Mesenteric fat pad (tissue), 1 donor: ENCODE results near the gene CLBA1. TPM values are rescaled to one million over a fixed set of nuclear protein-coding genes. Genes with fewer than 3 reads are reported as not detected.
"Not testable (repeated sequence)": the region's sequence is repeated elsewhere in the genome, so short reads cannot be mapped to it uniquely, and the experiment has no call there.

Experiments used
- DNase-seq: peaks from one replicate; pipeline ENCODE4 v3.0.0-alpha.2; 2020; ENCODE audit warnings: low spot score
- total RNA-seq: library from RNA; stranded (reverse); fragmentation: NEBNext Ultra II Directional; extraction: Animal tissue kit (Norgen Biotek cat#: 25700); gene quantifications from one replicate; pipeline ENCODE4 v1.2.1, GENCODE V29; 2021
- donor health status: DM: yes; HTN: yes; CAD: no.

The CLBA1 gene
- total RNA-seq, 1 donor from 2014 or later: 2.8 TPM

GRCh38 chr14:104947881-104948735 is 37.5 kb upstream of the CLBA1 start:
- not testable (repeated sequence) for DNase-seq

- no peak for DNase-seq
Measured at GRCh38 chr14:104948736-104949031, 36.9 kb upstream of the CLBA1 start.

GRCh38 chr14:104949406-104949955 is 36.1 kb upstream of the CLBA1 start:
- DNase-seq: not testable (repeated sequence)

DNA sequence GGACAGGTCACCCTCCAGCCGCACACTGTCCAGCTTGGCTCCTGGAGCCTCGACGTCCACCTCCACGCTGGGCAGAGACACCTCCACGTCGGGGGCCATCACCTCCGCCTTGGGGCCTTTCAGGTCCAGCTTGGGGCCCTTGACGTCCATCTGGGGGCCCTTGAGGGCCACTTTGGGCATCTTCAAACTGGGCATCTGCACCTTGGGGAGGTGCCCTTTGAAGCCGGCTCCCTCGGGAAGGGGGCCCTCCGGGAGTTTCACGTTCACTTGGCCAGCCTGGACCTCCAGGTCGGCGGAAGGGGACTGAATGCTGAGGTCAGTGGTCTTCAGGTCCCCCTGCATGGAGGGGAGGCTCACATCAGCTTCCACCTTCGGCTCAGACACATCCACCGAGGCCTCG is 35.6 kb upstream of the CLBA1 start:
- DNase-seq: no peak

GRCh38 chr14:104950701-104951100 is 34.9 kb upstream of the CLBA1 start:
- DNase-seq: not testable (repeated sequence)

- DNase-seq: not testable (repeated sequence)
Measured at GRCh38 chr14:104951863-104952657, 33.5 kb upstream of the CLBA1 start.

DNA sequence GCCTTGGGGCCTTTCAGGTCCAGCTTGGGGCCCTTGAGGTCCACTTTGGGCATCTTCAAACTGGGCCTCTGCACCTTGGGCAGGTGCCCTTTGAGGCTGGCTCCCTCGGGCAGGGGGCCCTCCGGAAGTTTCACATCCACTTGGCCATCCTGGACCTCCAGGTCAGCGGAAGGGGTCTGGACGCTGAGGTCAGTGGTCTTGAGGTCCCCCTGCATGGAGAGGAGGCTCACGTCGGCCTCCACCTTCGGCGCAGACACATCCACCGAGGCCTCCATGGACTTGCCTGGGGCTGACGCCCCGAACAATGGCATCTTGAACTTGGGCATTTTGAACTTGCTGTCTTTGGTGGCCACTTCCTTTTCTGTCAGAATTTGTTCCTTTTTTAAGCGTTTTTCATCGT is 32.5 kb upstream of the CLBA1 start:
- DNase-seq: no peak

- no peak for DNase-seq
Measured at GRCh38 chr14:104953896-104954656, 31.5 kb upstream of the CLBA1 start.

DNA sequence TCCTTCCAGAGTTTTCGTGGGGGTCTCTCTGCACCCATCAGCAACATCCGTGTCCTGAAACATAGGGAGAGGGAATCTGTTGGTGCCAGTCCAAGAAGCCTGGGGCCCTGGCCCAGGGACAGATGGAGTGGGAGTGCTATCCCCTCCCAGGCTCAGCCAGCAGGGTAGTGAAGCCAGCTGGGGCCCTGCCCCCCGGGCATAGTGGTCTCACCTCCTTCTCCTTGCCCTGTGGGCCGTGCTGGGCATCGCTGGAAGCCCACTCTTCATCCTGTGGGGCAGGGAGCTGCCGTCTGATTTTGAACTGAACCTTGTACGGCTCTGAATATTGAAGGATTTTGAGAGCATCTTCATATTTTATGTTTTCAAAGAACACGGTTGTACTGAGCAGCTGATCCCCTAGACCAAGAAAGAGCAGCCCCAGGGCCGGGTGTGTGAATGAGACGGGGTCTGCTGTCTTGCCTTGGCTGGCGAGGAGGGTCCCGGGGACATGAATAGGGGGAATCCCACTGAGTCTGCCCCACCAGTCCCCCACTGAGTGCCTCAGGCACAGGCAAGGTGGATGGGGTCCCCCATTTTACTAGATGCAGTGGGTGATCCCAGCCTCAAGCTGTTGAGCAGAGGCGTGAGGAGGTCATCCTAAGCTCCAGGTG is 30.7 kb upstream of the CLBA1 start:
- DNase-seq: no peak

DNA sequence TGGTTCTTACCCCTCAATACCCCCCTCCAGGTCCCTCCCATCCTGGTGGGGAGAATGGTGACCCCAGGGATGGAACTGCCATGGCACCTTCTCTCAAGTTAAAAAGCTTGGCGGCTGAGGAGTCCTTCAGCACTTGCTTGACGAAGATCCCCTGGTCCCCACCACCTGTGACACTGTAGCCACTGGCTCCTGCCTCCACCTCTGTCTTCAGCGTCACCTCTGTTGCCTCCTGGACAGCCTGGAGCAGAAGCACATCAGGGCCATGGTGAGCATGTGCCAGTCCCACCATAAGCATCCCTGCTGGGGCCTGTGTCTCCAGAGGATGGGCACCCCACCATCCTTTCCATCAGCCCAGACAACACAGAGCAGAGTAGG is 30.2 kb upstream of the CLBA1 start:
- DNase-seq: no peak

DNA sequence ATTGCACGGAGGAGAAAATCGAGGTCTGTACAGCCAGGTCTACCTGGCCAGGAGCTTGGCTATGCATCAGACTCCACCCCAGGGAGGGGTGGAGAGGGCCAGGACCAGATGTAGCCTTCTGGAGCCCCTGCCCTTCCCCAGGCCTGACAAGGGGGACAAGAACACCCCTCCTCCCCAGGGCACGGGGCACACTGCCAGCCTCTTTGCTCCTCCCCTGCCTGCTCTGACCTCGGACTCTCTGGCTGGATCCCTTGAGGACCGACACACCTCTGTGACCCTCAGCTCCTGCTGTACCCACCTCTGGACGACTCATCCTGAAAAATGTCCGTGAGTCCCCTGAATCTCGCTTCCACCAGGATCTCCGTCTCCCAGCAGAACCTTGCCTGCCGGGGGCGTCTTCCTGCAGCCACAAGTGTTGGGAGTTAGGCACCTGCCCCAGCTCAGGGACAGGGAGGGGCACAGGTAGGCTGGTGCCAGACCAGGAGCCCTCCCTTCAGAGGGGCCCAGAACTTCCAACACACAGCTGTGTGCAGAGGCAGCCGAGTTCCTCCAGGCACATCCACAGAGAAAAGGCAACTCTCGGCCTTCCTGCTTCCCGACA is 29.2 kb upstream of the CLBA1 start:
- no peak for DNase-seq

GRCh38 chr14:104957146-104958113 is 28.2 kb upstream of the CLBA1 start:
- DNase-seq: no peak

DNA sequence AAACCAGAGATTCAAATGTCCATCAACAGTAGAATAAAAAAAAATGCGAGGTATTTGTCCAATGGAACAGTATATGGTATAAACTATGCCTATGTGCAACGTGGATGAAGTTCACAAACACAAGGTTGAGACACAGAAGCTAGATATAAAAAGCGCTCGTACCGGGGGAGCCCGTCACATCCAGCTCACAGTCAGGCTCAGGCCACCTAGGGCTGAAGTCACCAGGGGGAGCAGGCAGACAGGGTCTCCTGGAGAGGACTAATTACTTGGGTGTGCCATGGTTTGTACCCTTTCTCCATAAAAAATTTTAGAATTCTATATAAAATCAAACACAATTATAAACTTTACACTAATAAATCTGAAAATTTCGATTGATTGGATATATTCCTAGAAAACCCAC is 21.0 kb upstream of the CLBA1 start:
- no peak for DNase-seq

DNA sequence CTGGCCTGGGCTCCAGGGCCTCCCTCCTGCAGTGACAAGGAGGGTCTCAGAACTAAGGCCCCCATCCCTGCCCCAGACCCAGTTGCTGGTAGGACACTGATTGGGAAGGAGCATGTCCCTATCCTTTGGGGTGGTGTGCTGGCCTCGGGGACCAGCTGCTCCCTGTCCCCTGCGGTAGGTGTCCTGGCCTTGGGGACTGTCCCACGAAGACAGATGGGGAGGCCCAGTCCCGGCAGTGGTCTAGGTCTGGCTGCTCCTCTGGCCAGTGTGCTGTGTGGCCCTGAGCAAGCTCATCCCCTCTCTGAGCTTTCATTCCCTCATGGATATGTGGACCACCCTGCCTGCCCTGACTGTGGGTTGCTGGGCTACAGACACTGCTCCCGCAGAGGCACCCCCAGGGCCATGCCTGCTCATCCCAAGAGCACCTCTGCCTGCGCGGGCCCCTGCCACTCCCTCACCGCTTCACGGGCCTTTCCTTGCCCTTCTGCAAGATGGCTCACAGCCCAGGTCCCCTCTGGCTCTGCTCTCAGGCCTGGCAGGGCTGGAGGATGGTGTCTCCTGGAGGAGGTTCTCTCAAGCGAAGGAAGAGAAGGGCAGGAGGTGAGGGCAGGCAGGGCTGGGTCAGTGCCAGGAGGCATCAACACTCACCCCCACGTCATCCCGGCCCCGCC is 19.9 kb upstream of the CLBA1 start:
- DNase-seq: no peak

- no peak for DNase-seq
Measured at GRCh38 chr14:104966261-104966865, 19.2 kb upstream of the CLBA1 start.

GRCh38 chr14:104966981-104967385 is 18.6 kb upstream of the CLBA1 start:
- DNase-seq: no peak

DNA sequence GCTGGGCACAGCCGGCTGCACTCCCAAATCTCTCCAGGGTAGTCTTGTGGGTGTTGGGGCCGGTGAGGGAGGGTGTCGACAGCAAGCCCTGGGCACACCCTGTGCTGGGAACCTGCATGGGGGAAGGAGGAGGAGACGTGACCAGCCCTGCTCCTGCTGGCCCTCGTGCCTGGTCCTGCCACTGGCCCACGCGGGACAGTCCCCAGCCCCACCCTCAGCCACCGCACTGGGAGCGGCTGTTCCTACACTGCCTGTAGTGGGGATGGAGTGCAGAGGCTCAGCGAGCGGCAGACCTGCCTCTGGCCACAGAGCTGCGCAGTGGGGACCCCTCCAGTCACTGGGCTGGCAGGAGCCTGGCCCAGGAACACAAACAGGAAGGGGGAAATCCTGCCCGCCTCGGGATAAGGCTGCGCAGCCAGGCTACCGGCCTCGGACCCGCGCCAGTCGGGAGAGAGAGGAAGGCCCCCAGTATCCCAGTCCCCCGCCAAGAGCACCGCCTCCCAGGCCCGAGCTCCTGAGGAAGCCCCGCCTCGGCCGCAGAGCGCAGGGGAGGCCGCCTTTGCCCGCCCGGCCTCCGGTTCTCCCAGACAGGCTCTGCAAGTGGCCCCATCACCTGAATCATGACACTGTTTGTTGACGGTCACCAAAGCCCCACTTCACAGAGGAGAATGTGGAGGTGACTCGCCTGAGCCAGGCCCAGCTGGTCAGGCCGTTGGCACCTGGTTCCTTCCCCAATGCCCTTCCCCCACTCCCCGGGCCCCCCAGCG is 18.0 kb upstream of the CLBA1 start:
- DNase-seq: no peak

DNA sequence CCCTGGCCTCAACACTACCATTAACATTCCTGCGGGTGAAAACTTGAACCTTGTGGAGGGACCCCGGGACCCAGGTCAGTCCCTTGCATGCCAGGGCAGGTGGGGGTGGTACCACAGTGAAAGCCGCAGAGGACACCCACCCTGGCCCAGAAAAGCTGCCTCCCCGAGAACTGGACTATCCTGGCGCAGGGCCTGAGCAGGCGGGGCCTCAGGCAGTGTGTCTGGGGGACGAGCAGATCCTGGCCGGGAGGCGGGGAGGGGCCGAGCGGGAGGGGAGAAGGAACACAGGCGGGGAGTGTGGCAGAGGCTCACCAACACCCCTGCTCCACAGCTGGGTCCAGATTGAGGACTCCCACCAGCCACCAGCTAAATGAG is 17.4 kb upstream of the CLBA1 start:
- DNase-seq: no peak
